GM21447 (cell line): Measurements from ENCODE around the gene MNT.

Source experiments
- ATAC-seq: cut with Tn5 transposase; IDR thresholded peaks from one replicate; pipeline ENCODE4 v1.9.1; 2021; ENCODE audit not compliant: unreplicated experiment

The MNT gene

GRCh38 chr17:2335726-2336214, 65.1 kb downstream of the MNT start:
- no peak for ATAC-seq
